Measurements from ENCODE around the gene FZR1. TPM values are rescaled to one million over a fixed set of nuclear protein-coding genes. Genes with fewer than 3 reads are reported as not detected.

FZR1 gene
- total and polyA plus RNA-seq, 2 experiments from 2014 or later: 16.1 to 39.2 TPM

- TF ChIP-seq REST (IDR thresholded peaks at IDR 0.05; ENCODE audit: unreplicated experiment): no peak
- no peak for TF ChIP-seq STAT1 (IDR thresholded peaks at IDR 0.05; ENCODE audit: unreplicated experiment)
- TF ChIP-seq EZH2 (IDR thresholded peaks at IDR 0.05; ENCODE audit: low read depth, unreplicated experiment): no peak
- no peak for TF ChIP-seq NANOG (IDR thresholded peaks at IDR 0.05; ENCODE audit: borderline replicate concordance)
- TF ChIP-seq CTCF (conservative IDR thresholded peaks at IDR 0.05; ENCODE audit: low read depth in 2 of 2): no peak
Measured at GRCh38 chr19:3535235-3535535, 29.1 kb downstream of the FZR1 start (continued).

GRCh38 chr19:3535563-3535965, 29.5 kb downstream of the FZR1 start:
- TF ChIP-seq CREB1 (CRISPR knock-in tag; IDR thresholded peaks at IDR 0.05; ENCODE audit: low read depth) (no peak), ZNF462 (CRISPR knock-in tag; IDR thresholded peaks at IDR 0.05) (no peak), STAT1 (IDR thresholded peaks at IDR 0.05; ENCODE audit: unreplicated experiment) (no peak), EZH2 (IDR thresholded peaks at IDR 0.05; ENCODE audit: low read depth, unreplicated experiment) (no peak), ETS1 (IDR thresholded peaks at IDR 0.05) (no peak), EZH2phosphoT487 (IDR thresholded peaks at IDR 0.05; ENCODE audit: unreplicated experiment) (no peak)
- Histone ChIP-seq H3K36me3 (ENCODE audit: insufficient read depth) (no peaks in the 10 kb centered on the region), H3K4me1 (ENCODE audit: insufficient read depth) (no peaks in the 10 kb centered on the region), H3K79me2 (replicated peaks; ENCODE audit: insufficient read depth) (no peaks in the 10 kb centered on the region), H3K4me3 (no peak overlapping the region), H3K27me3 (ENCODE audit: insufficient read depth) (no peaks in the 10 kb centered on the region), H4K20me1 (replicated peaks; ENCODE audit: insufficient read depth) (no peaks in the 10 kb centered on the region; the same call in 1 of the 2 replicates), H2AFZ (no peak overlapping the region), H3F3A (replicated peaks; ENCODE audit: low read depth) (peaks cover 7% of the 10 kb centered on the region; the same call in 1 of the 2 replicates), H3K9me2 (ENCODE audit: insufficient read depth) (no peaks in the 10 kb centered on the region), H3K27ac (ENCODE audit: low read depth) (no peak overlapping the region), H3K4me2 (no peak overlapping the region)
- H3K4me3 Mint-ChIP-seq: no peak overlapping the region
- 0 out of 3 replicates have a peak, but pooled peaks cover 3% of the 10 kb centered on the region for H3K9me3 Mint-ChIP-seq
- H3K4me1 Mint-ChIP-seq: peaks cover 10% of the 10 kb centered on the region; the same call in 2 of the 3 replicates
- ATAC-seq (no peak), DNase-seq (ENCODE audit: low spot score) (no peak)
- peaks cover 21% of the 10 kb centered on the region for H3K27me3 Mint-ChIP-seq (ENCODE audit: insufficient read depth, low read depth, poor library complexity)
- peaks cover 36% of the 10 kb centered on the region for H3K36me3 Mint-ChIP-seq (ENCODE audit: low read depth)
- H3K27ac Mint-ChIP-seq: no peak overlapping the region
